ENCODE data around the gene TAC3. TPM values are rescaled to one million over a fixed set of nuclear protein-coding genes. Genes with fewer than 3 reads are reported as not detected.

TAC3 gene
- total RNA-seq, 1 donor from 2014 or later, result not detected

DNA sequence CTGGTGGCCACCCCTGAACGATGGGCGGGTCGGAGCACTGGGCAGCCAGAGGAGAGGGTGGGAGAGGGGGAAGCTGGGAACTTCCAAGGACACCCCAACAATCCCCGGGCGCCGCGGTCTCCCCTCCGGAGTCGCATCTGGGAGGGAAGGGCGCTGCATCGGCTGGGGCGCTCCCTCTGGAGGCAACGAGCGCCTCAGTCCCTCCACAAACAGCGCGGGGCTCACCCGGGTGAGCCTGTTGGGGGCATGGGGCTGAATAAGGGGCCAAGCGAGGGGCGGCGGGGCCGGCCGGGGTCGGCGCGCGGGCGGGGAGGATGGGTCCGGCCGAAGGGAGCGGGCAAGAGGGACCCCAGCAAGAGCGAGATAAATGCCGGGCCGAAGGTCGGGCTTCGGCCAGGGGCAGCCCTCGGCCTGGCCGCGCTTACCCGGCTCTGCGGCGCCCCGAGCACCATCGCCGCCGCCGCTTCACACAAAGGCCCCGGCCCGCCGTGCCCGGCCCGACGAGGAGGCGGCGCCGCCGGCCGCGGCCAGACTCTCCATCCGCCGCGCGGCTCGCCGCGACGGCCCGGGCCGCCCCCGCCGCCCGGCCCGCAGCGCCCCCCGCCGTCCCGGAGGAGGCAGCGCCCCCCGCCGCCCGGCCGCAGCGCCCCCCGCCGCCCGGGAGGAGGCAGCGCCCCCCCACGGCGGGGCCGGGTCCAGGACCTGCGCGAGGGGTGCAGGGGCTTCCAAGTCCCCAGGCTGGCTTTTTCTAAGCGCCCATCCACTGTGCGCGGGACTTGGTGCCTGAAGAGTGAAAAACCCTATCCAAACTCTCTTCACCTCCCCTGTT is 10.1 kb downstream of the TAC3 start, which contains the start of gene ZBTB39:
Gene ZBTB39, minus strand, starts transcription at position 567 of the 829 bp plus-strand sequence. CDS start 1,629 bp downstream, outside the sequence.
- DNase-seq (ENCODE audit: low read depth in 2 of 2), result peak in 1 of 2 donors; percentile 63

DNA sequence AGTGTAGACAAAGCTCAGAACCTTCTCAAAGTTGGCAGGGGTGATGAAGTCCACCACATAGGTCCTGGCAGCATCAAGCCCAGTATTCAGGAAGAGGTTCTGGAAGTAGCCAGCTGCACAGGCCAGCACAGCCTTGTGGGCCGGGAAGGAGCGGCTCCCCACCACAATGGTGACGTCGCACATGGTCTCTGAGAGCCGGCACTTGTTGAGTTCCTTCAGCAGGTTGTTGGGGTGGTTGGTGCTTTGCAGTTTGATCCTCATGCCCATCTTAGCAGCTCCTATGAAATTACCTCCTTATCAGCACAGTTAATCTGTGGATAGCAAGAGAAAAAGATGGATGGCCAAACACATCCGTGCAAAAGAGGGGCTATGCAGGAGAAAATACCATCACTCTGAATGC is 11.7 kb downstream of the TAC3 start:
- no peak for DNase-seq (ENCODE audit: low read depth in 2 of 2)

DNA sequence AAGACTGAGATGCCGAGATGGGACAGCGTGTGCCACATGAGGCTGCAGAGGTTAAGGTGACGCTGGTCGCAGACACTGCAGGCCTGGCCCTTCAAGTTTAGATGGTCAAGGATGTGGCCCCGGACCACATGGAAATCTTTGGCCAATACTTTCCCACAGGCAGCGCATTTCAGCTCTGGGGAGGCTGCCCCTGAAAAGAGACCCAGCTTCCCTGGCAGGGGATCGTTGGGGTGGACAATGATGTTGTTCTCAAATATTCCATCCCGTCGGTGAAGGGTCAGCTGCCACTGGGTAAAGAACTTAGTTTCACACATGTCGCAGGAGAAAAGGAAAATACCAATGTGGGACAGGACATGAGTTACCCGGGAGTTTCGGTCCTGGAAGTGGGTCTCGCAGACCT is 12.9 kb downstream of the TAC3 start:
- no peak for DNase-seq (ENCODE audit: low read depth in 2 of 2)

DNA sequence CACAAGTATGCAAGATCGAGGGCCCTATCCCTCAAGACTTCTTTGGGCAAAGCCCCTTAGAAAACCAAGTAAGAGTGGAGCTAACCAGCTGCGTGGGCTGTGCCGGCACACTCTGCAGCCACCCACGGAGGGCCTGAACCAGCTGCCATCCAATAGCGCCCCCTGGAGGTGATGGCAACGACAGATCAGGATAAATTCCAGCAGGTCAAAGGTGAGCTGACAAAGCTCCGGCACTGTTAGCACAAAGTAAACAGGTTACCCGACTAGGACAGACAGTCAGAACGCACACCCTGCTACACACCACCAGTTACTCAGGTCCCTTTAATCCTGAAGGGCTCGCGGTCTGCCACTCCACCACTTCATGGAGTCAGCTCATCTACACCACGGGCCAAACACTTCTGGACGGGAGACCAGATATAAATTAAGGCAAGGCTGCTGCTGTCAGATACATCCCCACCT is 14.9 kb downstream of the TAC3 start:
- DNase-seq (ENCODE audit: low read depth in 2 of 2), result peak; percentile 80 to 83

DNA sequence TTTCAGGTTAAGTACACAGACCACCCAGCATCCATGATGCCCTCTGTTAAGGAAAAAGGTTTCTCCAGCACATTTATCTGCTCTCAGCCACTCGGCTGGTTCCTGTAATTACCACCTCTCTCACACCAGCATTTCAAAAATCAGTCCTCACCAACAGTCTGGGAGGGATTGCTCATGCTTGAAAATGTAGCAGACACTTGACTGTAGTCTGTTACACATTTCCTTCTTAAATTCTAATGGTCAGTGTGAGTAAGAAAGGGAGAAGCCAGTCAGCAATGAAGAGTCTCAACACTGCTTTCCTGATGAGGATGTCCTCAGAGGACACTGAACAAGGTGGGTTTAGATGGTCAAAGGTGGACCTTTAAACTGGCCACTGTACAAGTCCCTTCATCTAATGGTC is 15.9 kb downstream of the TAC3 start:
- no peak for DNase-seq (ENCODE audit: low read depth in 2 of 2)

DNA sequence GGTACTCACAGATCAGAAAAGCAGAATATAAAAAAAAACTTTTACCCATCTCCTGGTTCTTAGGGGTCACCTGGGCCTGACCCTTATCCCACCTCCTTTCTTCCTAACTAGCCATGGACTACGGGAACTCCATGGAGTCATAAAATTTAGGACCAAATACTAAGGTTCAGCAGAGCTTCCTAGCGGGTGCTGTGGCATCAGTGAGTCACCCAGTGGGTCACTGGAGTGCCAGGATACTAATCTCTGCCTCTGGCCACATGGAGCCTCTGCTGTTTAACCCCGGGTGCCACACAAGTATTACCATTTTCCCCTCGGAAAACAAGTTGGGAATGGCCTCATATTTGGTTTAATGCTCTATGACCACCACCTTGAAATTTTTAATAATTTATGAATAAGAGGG is 16.9 kb downstream of the TAC3 start:
- no peak for DNase-seq (ENCODE audit: low read depth in 2 of 2)

DNA sequence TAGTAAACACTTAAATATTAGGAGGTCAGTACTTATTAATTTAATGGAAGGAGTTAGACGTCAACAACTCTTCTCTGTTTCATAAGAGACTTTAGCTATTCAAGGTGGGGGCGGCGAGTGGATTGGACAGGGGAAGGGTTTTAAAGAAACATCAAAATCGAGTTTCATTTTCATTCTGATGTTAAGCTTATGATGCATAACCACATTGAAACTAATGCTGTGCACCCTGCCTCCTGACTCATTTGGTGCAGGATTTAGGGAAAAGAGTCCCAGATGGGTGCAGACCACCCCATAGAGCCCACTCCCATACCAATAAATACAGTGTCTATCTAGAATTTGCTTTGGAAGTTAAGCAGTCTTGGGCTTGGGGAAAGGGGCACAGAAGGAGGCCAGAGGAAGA is 17.3 kb downstream of the TAC3 start:
- DNase-seq (ENCODE audit: low read depth in 2 of 2), result no peak

DNA sequence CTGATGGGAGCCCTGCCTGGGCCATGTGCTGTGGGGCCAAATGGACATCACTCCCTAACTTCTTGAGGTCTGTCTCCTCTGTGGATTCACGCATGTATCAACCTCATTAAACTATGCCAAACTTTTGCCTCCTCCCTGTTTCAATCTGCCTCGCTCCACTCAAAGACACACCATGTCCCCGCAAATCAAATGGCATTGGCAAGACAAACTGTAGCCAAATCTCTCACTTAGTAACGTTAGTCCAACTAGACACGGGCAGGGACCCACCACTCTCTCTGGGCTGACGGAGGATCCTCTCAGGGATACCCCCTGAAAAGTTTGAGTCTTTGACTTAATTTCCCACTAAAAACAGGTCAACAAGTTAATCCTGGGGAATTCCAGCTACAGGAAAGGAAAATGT is 18.0 kb downstream of the TAC3 start:
- DNase-seq (ENCODE audit: low read depth in 2 of 2), result no peak

DNA sequence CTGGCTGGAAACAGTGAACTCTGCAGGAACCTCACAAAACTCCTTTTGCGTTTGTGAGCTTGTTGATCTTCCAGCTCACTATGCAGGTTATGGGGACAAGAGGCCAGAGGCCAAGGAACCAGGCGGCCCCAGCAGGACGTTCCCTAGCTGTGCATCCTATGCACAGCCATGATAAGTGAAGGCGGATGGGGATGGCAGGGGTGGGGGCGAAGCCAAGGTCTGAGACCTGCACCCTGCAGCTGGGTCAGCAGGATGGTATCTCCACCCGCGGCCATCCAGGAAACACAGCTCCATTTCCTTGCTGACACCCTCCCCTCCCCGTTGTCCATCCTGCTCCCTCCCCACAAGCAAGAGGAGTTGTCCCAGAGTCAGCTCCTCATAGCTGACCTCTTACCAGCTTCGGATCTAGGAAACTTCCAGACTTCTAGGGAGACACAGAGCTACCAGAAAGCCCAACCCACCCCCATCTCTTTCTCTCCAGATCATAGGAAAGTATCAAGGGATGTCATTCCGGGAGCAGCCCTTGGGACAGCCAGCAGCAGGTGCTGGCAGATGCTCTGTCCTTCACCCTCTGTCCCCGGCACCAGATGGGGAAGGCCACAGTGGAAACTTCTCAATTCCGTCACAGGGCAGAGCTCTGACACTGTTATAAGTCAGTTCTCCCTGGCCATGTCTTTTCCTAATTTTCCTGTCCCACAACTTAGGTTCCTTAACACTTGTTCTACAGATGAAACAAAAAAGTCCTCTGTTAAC is 19.4 kb downstream of the TAC3 start:
- no peak for DNase-seq (ENCODE audit: low read depth in 2 of 2)

DNA sequence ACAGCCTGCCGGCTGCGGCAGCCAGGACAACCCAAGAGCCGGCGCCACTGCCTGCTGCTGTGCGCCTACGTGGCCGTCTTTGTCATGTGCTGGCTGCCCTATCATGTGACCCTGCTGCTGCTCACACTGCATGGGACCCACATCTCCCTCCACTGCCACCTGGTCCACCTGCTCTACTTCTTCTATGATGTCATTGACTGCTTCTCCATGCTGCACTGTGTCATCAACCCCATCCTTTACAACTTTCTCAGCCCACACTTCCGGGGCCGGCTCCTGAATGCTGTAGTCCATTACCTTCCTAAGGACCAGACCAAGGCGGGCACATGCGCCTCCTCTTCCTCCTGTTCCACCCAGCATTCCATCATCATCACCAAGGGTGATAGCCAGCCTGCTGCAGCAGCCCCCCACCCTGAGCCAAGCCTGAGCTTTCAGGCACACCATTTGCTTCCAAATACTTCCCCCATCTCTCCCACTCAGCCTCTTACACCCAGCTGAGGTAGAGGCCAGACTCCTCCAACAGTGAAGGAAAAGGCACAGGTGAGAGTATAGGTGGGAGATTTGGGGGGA is 20.3 kb downstream of the TAC3 start:
- DNase-seq (ENCODE audit: low read depth in 2 of 2), result no peak

DNA sequence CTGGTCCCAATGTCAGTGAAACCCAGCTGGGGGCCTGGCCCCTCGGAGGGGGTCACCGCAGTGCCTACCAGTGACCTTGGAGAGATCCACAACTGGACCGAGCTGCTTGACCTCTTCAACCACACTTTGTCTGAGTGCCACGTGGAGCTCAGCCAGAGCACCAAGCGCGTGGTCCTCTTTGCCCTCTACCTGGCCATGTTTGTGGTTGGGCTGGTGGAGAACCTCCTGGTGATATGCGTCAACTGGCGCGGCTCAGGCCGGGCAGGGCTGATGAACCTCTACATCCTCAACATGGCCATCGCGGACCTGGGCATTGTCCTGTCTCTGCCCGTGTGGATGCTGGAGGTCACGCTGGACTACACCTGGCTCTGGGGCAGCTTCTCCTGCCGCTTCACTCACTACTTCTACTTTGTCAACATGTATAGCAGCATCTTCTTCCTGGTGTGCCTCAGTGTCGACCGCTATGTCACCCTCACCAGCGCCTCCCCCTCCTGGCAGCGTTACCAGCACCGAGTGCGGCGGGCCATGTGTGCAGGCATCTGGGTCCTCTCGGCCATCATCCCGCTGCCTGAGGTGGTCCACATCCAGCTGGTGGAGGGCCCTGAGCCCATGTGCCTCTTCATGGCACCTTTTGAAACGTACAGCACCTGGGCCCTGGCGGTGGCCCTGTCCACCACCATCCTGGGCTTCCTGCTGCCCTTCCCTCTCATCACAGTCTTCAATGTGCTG is 21.0 kb downstream of the TAC3 start:
- DNase-seq (ENCODE audit: low read depth in 2 of 2), result no peak

DNA sequence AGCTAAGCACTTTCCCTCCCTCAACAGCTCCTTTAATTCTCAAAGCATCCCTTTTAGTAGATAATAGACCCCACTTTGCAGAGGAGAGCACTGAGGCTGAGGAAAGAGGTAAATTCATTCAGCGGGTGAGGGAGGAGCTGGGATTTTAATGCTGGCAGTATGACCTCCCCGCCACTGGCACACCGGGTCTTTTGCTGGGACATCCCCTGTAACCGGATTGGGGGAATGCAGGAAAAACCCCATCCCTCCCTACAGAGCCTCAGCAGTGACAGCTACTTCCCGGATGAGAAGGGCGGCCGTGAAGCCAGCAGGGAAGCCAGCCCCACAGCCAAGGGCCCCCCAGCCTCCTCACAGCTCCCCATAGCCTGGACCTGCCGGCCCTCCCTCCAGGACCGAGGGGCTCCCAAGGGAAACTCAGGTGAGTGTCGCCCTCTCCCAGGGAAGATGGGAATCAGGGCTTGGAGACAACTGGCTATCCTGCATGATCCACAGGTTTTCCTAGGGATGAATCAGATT is 22.0 kb downstream of the TAC3 start:
- DNase-seq (ENCODE audit: low read depth in 2 of 2), result no peak

DNA sequence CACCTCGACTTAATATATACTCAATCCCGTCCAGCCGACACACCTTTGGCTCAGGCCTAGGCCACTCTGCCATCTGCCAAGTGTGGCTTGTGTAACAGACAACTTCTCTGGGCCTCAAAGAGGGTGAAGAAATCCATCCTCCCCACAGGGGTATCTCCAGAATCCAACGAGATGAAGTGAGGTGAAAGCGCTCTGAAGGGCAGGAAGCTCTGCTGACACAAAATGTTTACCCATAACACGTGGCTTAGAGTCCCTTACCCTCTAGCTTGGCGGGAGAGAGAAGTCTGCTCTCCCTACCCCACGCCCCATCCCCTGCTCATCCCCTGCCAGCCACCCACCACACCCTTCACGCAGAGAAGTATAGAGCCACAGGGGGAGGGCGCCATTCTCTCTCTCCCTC is 23.0 kb downstream of the TAC3 start:
- DNase-seq (ENCODE audit: low read depth in 2 of 2), result no peak

DNA sequence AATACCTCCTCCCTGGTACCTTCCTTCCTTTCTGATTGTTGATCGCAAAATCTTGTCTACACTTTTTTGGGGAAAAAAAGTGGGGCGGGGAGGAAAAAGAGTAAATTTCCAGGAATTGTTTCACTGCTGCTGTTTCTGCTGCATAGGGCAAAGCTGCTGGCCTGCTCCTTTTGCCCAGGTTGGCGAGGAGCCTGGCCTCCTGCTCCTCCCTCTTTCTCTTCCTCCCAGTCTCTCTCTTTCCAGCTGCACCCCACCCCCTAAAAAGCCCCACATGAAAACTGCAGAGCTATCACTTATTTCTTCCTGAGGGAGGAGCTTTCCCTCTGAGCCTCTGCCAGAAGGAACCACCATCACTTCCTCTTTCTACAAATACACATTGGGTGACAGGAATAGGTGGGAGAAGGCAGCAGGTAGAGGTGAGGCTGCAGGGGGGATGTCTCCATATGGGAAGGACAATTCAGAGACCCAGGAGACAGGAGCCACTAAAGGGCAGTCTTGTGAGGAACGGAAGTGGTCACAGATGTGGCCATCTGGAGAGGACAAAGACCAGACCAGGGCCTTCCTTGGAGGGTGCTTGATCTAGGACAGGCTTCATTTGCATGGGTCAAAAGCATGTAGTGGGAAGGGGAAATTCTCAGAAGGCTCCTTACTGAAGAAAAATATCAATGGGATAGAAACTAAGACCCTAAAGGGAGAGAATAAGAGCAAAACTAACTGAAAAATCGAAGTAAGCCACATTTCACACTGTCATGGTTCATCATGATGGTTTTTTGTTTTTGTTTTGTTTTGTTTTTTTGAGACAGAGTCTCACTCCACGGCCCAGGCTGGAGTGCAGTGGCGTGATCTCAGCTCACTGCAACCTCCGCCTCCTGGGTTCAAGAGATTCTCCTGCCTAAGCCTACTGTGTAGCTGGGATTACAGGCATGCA is 24.7 kb downstream of the TAC3 start:
- peak; percentile 62 for DNase-seq (ENCODE audit: low read depth in 2 of 2)

DNA sequence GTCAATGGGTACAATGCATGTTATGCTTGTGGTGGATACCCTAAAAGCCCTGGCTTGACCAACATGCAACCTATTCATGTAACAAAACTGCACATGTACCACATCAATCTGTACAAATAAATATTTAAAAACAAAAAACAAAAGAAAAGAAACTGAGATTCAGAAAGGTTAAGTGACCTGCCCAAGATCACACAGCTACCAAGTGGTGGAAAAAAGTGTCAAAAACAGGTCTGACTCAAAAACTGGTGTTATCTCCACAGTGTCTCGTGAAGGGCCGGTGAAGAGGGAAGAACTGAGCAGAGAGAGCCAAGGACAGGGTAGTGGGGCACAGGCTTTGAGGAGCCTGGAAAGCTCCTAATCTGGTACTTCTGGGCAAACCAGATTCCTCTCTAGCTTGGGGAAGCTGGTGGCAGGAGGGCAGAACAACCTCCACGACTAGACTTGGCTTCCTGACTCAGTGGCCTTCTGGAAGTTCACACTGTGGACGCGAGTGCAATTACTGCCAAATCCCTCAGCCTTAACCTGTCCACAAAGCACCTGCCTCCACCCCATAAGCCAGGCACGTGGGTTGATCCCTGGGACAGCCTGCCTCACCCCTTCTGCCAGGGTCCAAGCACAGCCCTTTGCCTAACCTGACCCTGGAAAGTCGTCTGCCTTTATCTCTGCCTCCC is 25.5 kb downstream of the TAC3 start:
- no peak for DNase-seq (ENCODE audit: low read depth in 2 of 2)

DNA sequence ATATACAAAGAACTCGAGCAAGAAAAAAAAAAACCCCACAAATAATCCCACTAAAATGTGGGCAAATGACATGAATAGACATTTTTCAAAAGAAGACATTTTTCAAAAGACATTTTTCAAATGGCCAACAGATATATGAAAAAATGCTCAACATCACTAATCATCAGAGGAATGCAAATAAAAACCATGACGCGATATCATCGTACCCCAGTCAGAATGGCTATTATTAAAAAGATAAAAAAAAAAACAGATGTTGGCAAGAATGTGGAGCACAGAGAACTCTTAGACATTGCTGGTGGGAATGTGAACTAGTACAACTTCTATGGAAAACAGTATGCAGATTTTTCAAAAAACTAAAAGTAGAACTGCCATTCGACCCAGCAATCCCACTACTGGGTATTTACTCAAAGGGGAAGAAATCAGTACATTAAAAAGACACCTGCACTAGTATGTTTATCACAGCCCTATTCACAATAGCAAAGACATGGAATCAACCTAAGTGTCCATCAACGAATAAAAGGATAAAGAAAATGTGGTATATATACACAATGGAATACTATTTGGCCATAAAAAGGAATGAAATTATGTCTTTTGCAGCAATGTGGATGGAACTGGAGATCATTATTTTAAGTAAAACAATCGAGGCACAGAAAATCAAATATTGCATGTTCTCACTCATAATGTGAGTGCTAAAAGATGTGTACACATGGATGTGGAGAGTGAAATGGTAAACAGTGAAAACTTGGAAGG is 26.3 kb downstream of the TAC3 start:
- DNase-seq (ENCODE audit: low read depth in 2 of 2), result no peak

DNA sequence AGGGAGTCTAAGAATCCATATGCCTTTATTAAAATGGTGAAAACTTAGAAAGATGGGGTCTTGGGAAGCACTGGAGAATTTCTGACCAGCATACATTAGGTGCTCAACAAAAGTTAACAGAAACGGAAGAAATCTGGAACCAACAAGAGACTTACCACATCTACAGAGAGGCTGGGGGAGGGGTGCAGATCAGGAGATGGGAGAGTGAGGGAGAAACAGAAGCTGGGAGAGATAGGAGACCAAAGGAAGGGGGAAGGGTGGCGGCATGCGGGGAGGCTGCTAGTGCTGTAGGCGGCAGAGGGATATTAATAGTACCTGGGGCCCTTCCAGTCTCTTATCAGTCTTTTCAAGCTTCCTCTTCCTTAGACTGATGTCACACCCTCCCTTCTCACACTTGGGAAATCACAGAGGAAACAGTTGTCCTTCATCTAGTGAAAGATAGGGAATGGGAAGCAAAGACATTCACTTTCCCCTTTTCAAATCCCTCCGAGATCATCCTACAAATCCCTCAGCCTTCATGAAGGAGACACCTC is 28.1 kb downstream of the TAC3 start:
- DNase-seq (ENCODE audit: low read depth in 2 of 2), result peak in 1 of 2 donors; percentile 39

DNA sequence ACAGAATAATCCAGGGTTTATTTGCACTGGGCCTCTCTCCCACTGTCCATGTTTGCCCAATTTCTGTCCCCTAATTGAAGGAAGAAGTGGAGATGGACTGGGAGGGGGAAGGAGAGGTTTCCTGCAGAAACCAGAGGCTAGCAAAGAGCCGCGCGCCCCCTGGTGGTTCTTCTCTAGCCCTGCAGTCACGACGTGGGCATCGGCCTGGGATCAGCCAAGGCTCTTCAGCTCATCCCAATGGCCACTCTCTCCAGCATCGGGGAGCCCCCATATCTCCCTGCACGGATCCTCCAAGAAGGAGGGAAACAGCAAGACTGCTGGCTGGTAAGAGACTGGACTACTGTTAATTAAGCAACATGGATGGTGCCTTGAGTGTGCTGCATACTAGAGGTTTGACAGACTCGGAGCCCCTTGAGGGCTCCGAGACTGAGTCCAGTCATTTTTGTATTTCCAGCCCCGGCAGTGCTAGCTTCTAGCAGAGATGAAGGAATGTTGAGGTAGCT is 28.7 kb downstream of the TAC3 start:
- peak; percentile 39 to 73 for DNase-seq (ENCODE audit: low read depth in 2 of 2)

DNA sequence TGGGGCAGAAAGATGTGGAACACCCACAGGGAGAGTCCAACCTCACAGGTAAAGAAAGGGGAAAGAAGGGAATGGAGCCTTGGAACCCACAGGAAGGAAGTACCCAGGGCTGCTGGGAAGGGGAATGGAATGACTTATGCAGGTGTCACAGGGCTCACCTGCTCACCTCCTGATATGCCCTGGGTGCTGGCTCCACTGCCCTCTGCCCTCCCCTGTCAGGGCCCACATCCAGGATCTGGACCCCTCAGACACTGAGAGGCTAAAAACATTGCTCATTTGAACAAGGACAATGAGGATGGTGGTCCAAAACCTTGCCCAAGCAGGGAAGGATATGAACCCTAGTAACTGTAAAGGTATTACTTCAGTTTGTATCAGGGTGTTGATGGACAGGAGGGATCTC is 29.3 kb downstream of the TAC3 start:
- DNase-seq (ENCODE audit: low read depth in 2 of 2), result no peak
